CD4-positive, alpha-beta T cell treated with Interferon gamma for 1 hour (primary cell): ENCODE measurements around the gene TRIM66.

Source experiments
- DNase-seq: peaks from one replicate; pipeline ENCODE4 v3.0.0-alpha.2; 2020

Gene TRIM66

DNA sequence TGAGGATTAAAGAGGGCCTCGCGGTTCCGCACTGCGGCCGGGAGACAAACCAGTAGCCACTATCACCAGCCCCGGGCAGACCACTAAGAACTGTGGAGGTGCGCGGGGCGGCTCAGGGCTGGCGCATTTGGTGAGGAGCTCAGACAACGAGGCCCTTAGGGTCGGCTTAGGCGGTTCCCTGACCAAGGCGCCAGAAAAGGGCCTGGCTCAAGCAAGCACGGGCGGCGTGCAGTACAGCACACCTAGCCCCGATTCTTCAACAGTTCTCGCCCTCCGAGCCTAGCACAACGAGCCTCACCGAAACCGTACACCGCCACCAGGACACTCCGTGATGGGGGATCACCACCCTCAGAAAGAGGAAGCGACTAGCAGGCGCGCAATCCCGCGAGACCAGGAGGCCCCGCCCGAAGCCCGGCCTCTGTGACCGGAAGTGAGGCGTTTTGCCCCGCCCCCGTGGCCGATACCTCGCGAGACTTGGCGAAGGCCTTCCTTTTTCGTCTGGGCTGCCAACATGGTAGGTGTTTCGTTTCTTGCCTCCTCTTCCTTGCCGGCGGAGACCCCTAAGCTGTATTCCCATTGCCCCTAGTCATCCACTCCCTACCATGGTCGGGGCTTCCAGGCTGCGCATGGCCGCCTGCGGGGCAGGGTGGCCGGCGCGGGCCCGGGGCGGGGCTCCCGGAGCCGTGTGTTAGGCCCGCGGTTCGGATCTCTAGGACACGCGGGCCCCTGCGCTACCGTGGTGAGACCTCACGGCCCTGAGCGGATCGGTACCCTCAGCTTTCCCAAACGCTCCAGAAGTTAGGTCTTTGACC is at the start of gene TRIM66, which contains the start of gene RPL27A:
TRIM66 (minus strand) TSS at position 363 of the 812 bp plus-strand sequence. CDS start 10,391 bp downstream, outside the sequence.
RPL27A (plus strand) TSS at position 490 of the 812 bp plus-strand sequence; CDS start at position 512, 22 bp downstream.
- DNase-seq = peak; percentile 97

GRCh38 chr11:8731647-8732323 is 49.3 kb upstream of the TRIM66 start:
- no peak for DNase-seq

- DNase-seq = no peak
These were observed 48.2 kb upstream of the TRIM66 start for GRCh38 chr11:8730697-8731020.

- DNase-seq = no peak
These were observed 47.6 kb upstream of the TRIM66 start for GRCh38 chr11:8729837-8730696.

DNA sequence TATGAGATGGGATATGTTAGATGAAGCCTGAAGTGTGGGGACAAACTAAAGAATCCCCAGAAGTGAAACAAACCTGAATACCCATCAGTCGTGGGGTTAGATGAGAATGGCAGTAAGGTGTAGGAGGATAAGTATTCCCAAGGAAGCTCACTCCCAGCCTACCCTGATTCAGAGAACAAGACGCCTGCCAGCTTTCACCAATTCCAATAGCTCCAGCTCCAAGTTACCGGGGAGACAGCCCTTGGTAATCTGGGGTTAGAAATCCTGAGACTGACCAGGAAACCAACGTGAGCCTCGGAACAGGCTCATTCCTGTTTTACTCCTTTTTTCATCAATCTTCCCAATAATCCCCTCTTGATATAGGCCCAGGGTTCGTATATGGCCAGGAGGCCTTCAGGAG is 46.6 kb upstream of the TRIM66 start:
- no peak for DNase-seq

DNA sequence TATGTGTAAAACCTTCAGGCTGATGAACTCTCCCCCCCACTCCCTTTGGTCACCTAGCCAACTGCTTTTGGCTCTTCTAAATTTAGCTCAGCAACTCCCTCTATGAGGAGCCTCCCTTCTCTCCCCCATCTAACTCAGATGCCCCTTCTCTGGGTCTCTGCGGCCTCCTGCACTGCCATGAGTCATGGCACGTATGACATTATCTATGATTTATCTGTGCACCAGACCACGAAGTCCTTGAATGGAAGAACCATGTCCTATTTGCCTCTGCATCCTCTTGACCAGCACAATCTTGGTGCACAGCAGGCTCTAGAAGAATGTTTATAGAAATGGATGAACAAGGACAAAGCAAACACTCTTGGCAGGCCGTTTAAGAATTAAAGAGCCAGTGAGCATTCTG is 46.1 kb upstream of the TRIM66 start:
- DNase-seq = no peak

GRCh38 chr11:8726395-8726794 is 43.9 kb upstream of the TRIM66 start:
- no peak for DNase-seq

- no peak for DNase-seq
These were observed 42.2 kb upstream of the TRIM66 start for GRCh38 chr11:8724682-8725081.

DNA sequence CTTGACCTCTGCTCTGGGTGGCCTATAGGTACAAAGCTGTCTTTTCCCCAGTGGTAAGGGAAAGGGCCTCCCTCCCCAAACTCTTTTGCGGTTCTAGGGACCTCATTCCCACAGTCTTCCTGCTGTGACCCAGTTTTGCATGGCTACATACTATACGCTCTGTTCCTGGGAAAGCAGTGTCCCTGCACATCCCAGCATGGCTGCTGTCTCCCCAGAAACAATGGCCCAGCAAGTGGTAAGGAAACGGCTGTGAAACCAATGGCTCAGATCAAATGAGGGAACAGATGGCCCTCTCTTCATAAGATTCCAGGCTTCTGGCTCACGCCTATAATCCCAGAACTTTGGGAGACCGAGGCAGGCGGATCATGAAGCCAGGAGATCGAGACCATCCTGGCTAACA is 41.2 kb upstream of the TRIM66 start:
- no peak for DNase-seq

DNA sequence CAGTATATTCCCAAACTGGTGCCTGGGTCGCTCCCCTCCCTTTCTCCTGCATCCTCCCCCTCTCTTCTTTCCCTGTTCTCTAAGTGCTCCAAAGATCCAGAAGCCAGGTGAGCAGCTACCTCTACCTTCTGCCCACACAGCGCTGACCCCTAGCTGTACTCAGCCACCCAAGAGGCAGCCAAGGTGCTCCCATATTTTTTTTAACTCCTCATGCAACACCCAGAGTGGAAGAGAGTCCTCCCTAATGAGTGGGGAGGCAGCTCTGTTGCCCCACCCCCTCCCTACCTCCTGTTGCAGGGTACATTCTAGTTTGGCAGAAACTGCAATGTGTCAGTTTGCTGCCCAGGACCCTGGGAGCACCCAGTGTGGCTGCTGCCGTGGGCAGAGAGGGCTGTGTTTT is 40.3 kb upstream of the TRIM66 start:
- no peak for DNase-seq

GRCh38 chr11:8721609-8722500 is 39.4 kb upstream of the TRIM66 start:
- no peak for DNase-seq

DNA sequence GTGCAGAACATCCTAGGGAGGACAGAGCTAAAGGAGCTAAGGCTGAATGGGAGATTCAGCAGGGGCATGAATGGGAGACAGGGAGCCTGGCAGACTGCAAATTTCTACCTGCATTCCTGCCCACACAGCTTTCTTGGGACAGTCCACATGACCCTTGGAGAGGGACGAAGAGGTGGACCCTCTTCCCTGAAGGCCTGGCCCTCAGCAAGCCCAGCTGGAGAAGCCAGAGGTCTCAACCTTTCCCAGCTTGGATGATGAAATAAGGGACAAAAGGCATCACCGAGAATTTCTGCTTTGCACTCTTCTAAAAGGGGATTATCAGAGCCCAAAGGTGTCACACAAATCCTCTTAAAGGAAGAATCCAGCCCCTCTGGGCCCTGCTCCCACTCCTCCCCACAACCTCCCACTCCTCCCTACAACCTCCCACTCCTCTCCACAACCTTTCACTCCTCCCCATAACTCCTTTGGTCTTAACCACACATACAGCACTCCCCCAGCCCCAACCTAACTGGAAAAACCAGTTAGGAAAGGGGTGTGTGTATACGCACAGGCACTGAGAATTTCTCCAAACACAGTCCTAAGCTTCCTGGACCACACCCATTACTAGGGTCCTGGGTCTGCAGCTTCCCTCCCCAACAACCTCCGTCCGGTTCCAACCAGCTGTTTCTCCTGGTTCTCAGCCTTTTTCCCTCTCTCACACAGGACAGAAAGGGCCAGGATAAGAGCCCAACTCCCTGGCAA is 38.6 kb upstream of the TRIM66 start:
- no peak for DNase-seq

GRCh38 chr11:8720352-8720751 is 37.9 kb upstream of the TRIM66 start:
- no peak for DNase-seq

DNA sequence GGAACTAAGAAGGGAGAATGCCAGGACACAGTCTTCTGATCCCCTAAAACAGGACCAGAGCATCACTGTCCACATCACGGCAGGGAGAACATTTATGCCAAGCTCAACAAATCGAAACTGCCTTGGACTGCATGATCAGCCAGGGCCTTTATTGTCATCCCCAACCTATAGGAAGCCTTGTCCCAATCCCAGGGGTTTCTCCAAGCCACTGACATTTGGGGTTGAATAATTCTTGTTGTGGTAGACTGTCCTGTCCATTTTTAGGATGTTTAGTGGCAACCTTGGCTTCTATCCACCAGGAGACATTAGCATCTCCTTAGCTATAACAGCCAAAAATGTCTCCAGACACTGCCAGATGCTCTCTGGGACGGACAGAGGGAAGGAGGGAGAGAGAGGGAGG is 37.3 kb upstream of the TRIM66 start:
- DNase-seq = no peak

DNA sequence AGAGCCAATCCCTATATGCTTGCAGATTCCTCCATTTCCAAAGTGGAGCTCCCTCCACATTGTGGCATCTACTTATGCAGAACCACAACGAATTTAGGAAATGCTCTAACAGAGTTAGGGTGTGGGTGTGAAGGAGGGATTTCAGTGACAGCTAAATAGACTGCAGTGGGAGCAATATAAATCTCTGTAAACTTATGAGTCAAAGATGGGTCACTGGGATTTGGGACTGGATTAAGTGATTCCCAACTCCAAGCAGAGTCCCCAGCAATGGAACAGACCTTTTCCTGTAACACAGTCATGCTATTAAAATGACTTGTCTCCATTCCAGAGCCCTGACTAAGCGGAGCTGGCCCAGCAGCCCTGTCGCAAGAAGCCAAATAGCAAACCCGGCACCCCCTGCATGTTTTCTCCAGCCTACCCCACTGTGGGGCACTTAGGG is 36.8 kb upstream of the TRIM66 start:
- DNase-seq = no peak

DNA sequence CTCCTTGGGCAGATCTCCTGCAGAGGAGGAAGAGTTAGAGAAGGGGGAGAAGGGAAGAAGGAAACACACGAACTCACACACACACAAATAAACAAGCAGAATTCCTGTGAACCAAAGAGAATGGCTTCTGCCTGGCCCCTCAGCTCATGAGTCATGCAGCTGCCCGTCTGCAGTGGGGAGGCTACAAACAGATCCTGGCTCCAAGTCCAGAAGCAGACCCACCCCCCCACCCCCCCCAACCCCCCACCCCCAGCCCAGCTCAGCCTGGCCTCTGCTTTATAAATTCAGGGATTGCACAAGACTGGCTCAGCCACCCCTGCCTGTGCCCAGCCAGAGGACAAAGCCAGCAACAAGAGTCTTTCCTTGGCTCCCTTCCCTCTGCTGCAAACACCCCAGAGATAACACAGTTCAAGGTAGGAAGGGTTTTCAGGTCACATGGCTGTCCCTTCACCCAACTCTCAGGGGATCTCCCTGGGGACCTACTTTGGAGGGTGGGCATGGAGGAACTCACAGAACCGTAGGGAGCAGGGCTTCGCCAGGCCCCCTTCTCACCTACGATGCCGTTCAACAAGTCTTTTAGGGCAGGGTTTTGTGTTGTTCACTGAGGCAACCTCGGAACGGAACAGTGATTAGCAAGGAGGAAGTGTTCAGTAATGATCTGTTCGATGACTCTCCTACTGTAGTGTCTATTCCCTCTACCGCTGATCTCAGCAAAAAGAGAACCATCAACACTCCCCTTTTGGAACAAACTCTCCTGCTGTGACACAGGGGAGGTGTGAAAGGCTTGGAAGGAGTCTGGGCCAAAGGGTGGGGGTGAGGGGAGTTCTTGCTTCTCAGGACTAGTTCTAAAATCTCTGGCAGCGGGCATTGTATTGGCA is 35.6 kb upstream of the TRIM66 start:
- no peak for DNase-seq

- no peak for DNase-seq
These were observed 35.0 kb upstream of the TRIM66 start for GRCh38 chr11:8717544-8717875.

GRCh38 chr11:8715501-8715900 is 33.0 kb upstream of the TRIM66 start:
- peak; percentile 8 for DNase-seq

DNA sequence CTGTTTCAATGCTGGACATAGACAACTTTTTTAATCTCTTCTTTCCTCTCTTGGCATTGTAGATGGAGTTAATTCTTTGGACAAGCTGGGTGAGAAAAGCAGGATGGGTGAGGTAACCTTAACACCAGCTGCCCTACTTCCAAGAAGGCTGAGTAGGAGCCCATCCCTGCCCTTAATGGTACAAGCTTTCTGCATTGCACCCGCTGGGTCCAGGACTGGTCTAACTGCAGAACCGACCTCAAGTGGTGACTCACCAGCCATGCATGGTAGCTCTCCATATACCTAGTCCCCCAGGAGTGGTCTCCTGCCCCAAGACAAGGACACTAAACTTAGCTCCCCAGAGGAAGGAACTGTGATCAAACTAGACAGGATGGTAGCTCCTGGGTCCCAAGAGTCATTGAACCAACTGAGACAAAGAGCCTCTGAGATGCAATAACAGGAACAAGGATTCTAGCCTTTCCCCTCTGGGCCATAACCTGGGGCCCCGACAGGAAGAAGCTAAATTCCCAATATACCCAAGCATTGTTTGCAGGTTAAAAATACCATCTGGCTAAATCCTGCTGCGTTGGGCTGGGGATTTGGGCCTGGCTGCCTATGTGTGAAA is 32.3 kb upstream of the TRIM66 start:
- DNase-seq = no peak

GRCh38 chr11:8713760-8714454 is 31.4 kb upstream of the TRIM66 start:
- DNase-seq = no peak
